Occipital lobe (tissue), 2 donors: ENCODE data around the gene IP6K3. TPM values are rescaled to one million over a fixed set of nuclear protein-coding genes. Genes with fewer than 3 reads are reported as not detected.

Experiments
- DNase-seq: peaks from one replicate; lab custom pipeline; 2025; lab: John Stamatoyannopoulos, UW
- total RNA-seq: library from RNA; depleted of rRNA; stranded (reverse); fragments of >200 nt; gene quantifications from one replicate; pipeline ENCODE4 v1.2.3, GENCODE V29; 2014

Gene IP6K3
- not detected for total RNA-seq

- DNase-seq: peak; percentile 78
These were observed at the start of gene IP6K3 for GRCh38 chr6:33746651-33747100. TSS of gene IP6K3 (minus strand) at chr6:33746905. CDS start at chr6:33735476, 11,429 bp downstream.

- no peak for DNase-seq
These were observed 48.4 kb upstream of the IP6K3 start for GRCh38 chr6:33794910-33795623.

GRCh38 chr6:33792981-33793380, 46.3 kb upstream of the IP6K3 start:
- DNase-seq: no peak

- DNase-seq: no peak
These were observed 44.9 kb upstream of the IP6K3 start for GRCh38 chr6:33791620-33792019.

- no peak for DNase-seq
These were observed 44.2 kb upstream of the IP6K3 start for GRCh38 chr6:33790910-33791309.

- no peak for DNase-seq
These were observed 43.7 kb upstream of the IP6K3 start for GRCh38 chr6:33790379-33790778.

GRCh38 chr6:33789550-33789895, 42.8 kb upstream of the IP6K3 start:
- no peak for DNase-seq

- peak; percentile 90 for DNase-seq
These were observed 42.2 kb upstream of the IP6K3 start, which contains the start of gene LEMD2 for GRCh38 chr6:33788694-33789549. TSS of gene LEMD2 (minus strand) at chr6:33789130. CDS start at chr6:33789116, 14 bp downstream.

- DNase-seq: peak; percentile 35
These were observed 41.4 kb upstream of the IP6K3 start for GRCh38 chr6:33787954-33788693.

GRCh38 chr6:33787346-33787953, 40.7 kb upstream of the IP6K3 start:
- DNase-seq: no peak

- no peak for DNase-seq
These were observed 40.0 kb upstream of the IP6K3 start for GRCh38 chr6:33786736-33787135.

- DNase-seq: no peak
These were observed 39.1 kb upstream of the IP6K3 start for GRCh38 chr6:33785778-33786177.

GRCh38 chr6:33784787-33785186, 38.1 kb upstream of the IP6K3 start:
- peak; percentile 30 for DNase-seq

GRCh38 chr6:33783781-33784520, 37.2 kb upstream of the IP6K3 start:
- DNase-seq: no peak

GRCh38 chr6:33782561-33782960, 35.9 kb upstream of the IP6K3 start:
- no peak for DNase-seq

- DNase-seq: no peak
These were observed 34.6 kb upstream of the IP6K3 start for GRCh38 chr6:33781131-33781975.

- peak; percentile 29 for DNase-seq
These were observed 33.2 kb upstream of the IP6K3 start for GRCh38 chr6:33779895-33780294.

GRCh38 chr6:33779290-33779689, 32.6 kb upstream of the IP6K3 start:
- no peak for DNase-seq

- DNase-seq: no peak
These were observed 31.9 kb upstream of the IP6K3 start for GRCh38 chr6:33778444-33779121.
